Retinal pigment epithelial cell (primary cell): ENCODE measurements around the gene ZNF662.
A peak's percentile ranks its signal among the peaks of the same experiment; 100 is the strongest.

Experiments
- DNase-seq: peaks from one replicate; pipeline ENCODE4 v3.0.0-alpha.2; 2010; ENCODE audit warnings: low read depth
- H3K4me3 ChIP-seq: 2 replicates; pipeline ENCODE4 v1.5.1; 2011; ENCODE audit warnings: mild to moderate bottlenecking, low read length, control low read depth, moderate library complexity
- CTCF ChIP-seq: conservative IDR thresholded peaks from 2 replicates; pipeline ENCODE4 v1.5.1; 2011; ENCODE audit warnings: low read depth, low read length, control low read depth, inconsistent platforms

Gene ZNF662

DNA sequence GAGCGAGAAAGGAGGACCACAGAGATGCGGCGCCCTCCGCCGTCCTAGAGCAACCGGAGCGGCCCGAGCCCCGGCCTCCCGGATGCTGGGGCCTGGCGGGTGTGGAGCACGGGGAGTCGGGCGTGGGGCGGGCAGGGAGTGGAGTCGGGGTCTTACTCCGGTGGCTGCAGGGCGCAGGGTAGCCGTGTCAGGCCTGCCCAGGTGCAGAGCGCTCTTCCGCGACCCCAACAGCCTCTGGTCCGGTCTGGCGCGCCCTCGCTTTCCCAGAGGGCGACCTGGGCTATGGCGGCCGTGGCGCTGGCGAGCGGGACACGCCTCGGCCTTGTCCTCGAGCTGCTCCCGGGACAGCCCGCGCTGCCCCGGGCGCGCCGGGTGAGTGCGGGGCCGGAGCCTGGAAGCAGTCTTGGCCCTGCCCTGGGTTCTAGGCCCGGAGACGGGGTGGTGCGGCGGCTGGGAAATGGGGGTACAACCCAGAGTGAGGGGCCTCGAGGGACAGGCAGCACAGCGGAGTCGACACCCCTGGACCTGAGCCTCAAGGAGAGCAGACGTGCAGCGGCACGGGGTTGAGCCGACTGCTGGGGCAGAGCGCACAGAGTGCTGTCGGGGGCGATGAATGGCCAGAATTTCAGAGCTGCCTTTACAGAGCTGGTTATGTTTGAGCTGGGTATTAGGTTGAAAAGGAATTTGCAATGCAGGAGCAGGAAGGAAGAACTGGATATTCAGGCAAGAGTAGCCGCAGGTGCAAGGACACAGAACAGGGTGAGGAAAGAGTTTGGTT lies at the start of gene ZNF662:
Gene ZNF662, plus strand, starts transcription at position 73 of the 778 bp plus-strand sequence. CDS start 1,973 bp downstream, outside the sequence.
- DNase-seq, result no peak
- H3K4me3 ChIP-seq, result peak within 1 kb of the TSS; percentile 53
- TF ChIP-seq CTCF, result no peak

DNA sequence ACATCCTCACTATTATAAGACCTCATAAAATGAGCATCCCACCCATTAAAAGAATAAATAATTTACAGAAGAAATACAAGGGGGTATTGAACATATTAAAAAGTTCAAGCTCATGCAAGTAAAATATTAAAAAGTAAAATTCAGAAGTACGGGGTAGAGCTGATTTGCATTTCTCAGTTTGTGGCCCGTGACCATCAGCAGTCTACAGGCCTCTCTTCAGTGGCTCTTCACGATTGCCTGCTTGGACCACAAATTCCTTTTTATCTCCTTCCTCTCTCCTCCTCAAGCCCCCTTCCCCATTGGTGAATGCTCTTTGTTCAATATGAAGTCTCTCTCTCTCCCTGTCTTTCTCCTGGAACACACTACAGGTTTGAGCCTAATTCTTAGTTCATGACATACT lies 49.4 kb upstream of the ZNF662 start:
- no peak overlapping the region for H3K4me3 ChIP-seq
- no peak for TF ChIP-seq CTCF
- DNase-seq, result no peak

- TF ChIP-seq CTCF, result no peak
- DNase-seq, result no peak
- H3K4me3 ChIP-seq, result no peak overlapping the region
These were observed 41.5 kb upstream of the ZNF662 start for GRCh38 chr3:42864321-42864950.

DNA sequence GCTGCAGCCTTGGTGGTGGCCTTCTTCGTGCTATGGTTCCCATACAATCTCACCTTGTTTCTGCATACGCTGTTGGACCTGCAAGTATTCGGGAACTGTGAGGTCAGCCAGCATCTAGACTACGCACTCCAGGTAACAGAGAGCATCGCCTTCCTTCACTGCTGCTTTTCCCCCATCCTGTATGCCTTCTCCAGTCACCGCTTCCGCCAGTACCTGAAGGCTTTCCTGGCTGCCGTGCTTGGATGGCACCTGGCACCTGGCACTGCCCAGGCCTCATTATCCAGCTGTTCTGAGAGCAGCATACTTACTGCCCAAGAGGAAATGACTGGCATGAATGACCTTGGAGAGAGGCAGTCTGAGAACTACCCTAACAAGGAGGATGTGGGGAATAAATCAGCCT lies 40.7 kb upstream of the ZNF662 start:
- no peak for DNase-seq
- no peak for TF ChIP-seq CTCF
- H3K4me3 ChIP-seq, result no peak overlapping the region

DNA sequence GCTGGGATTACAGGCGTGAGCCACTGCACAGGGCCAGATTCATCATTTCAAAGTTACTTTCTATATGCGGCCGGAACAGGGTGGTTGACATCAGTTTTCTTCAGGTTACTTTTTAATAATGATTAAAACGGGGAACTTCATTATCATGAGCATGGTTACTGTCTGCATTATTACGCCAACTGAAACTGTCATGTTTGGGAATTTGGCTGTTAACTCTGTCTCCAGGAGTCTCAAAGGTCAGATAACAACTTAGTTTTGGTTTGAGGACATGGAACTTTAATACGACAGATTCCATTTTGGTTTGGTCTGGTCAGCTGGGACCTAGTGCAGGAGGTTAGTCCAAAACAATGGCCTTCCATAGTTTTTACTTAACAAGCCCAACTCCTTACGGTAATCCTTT lies 38.8 kb upstream of the ZNF662 start:
- DNase-seq, result no peak
- no peak overlapping the region for H3K4me3 ChIP-seq
- TF ChIP-seq CTCF, result no peak

DNA sequence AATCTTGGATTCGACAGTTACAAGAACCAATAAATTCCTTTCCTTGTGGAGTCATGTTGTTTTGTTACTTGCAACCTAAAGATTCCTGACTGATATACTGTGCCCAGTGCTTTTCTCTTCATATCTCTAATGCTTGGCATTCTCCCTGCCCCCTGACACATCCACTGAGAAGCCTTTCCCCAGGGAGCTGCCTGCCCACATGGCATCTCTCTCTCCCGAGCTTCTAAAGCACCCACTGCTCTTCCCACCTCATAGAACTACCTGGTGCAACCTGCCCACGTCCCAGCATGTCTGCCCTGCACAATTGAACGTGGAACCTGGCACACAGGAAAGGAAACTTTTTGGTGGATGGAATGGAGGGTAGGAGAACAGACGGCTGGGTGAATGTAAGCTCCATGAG lies 37.1 kb upstream of the ZNF662 start:
- no peak for DNase-seq
- no peak overlapping the region for H3K4me3 ChIP-seq
- no peak for TF ChIP-seq CTCF
